OCI-LY3 (cell line): Measurements from ENCODE around the gene PIK3C2B.

Source experiments
- H2AFZ ChIP-seq: fragments of 200-600, 300-600 bp; shearing (Covaris generic); 2 replicates; pipeline ENCODE4 v1.6.0; 2014; ENCODE audit warnings: antibody characterized with exemption, low read depth, low read length
- H3K27ac ChIP-seq: fragments of 200-600, 300-600 bp; sonication (generic); 2 replicates; pipeline ENCODE4 v1.5.1; 2014; ENCODE audit warnings: mild to moderate bottlenecking, low read length, moderate library complexity, mixed read lengths
- H3K27me3 ChIP-seq: fragments of 200-600, 300-600 bp; sonication (generic); 2 replicates; pipeline ENCODE4 v1.6.1; 2014; ENCODE audit warnings: low read depth, low read length, mixed read lengths
- H3K36me3 ChIP-seq: fragments of 200-600, 300-600 bp; sonication (generic); replicated peaks from 2 replicates; pipeline ENCODE3; 2014; ENCODE audit warnings: low read depth, low read length, mixed read lengths
- H3K4me1 ChIP-seq: fragments of 300-600, 200-600 bp; sonication (generic); 2 replicates; pipeline ENCODE4 v1.6.1; 2014; ENCODE audit warnings: low read length, mixed read lengths
- H3K4me2 ChIP-seq: fragments of 200-600, 300-600 bp; sonication (generic); 2 replicates; pipeline ENCODE4 v1.6.1; 2014; ENCODE audit warnings: low read length, mixed read lengths
- H3K4me3 ChIP-seq: fragments of 300-600, 200-600 bp; sonication (generic); 2 replicates; pipeline ENCODE4 v1.5.1; 2014; ENCODE audit warnings: antibody characterized with exemption, mild to moderate bottlenecking, low read length, moderate library complexity
- H3K79me2 ChIP-seq: fragments of 300-600, 200-600 bp; shearing (Covaris generic); 2 replicates; pipeline ENCODE4 v1.6.1; 2014; ENCODE audit warnings: mild to moderate bottlenecking, low read length, mixed read lengths
- H3K9ac ChIP-seq: fragments of 300-600, 200-600 bp; shearing (Covaris generic); 2 replicates; pipeline ENCODE4 v1.6.0; 2014; ENCODE audit warnings: mild to moderate bottlenecking, low read length, moderate library complexity
- H3K9me3 ChIP-seq: fragments of 200-600, 300-600 bp; shearing (Covaris generic); 2 replicates; pipeline ENCODE4 v1.6.1; 2014; ENCODE audit warnings: low read length, mixed read lengths; ENCODE audit not compliant: insufficient read depth
- H4K20me1 ChIP-seq: fragments of 200-600, 300-600 bp; sonication (generic); 2 replicates; pipeline ENCODE4 v1.6.1; 2016; ENCODE audit warnings: low read length, mixed read lengths; ENCODE audit not compliant: insufficient read depth
- CTCF ChIP-seq: fragments of 200-600, 300-600 bp; sonication (generic); IDR thresholded peaks from 2 replicates; pipeline ENCODE4 v1.5.1; 2014; ENCODE audit warnings: antibody characterized with exemption, low read length, low read depth
- EZH2phosphoT487 ChIP-seq: fragments of 200-600 bp; shearing (Covaris generic); IDR thresholded peaks from 2 replicates; pipeline ENCODE4 v1.6.1; 2018; ENCODE audit warnings: antibody characterized with exemption, mixed run types, low read depth

The PIK3C2B gene

GRCh38 chr1:204447190-204447589, 47.4 kb downstream of the PIK3C2B start:
- Histone ChIP-seq H3K9ac (no peak overlapping the region), H3K27ac (no peak overlapping the region), H3K79me2 (no peaks in the 10 kb centered on the region), H3K36me3 (peaks cover 55% of the 10 kb centered on the region), H3K27me3 (no peaks in the 10 kb centered on the region), H3K9me3 (no peaks in the 10 kb centered on the region), H3K4me1 (peaks cover 53% of the 10 kb centered on the region), H2AFZ (no peak overlapping the region), H3K4me2 (no peak overlapping the region), H4K20me1 (no peaks in the 10 kb centered on the region), H3K4me3 (no peak overlapping the region)
- TF ChIP-seq CTCF: no peak

- no peak overlapping the region for H2AFZ ChIP-seq
- no peak overlapping the region for H3K9ac ChIP-seq
- peaks cover 46% of the 10 kb centered on the region for H3K4me1 ChIP-seq
- no peak overlapping the region for H3K27ac ChIP-seq
- H3K36me3 ChIP-seq: peaks cover 53% of the 10 kb centered on the region
- H4K20me1 ChIP-seq: no peaks in the 10 kb centered on the region
- H3K27me3 ChIP-seq: no peaks in the 10 kb centered on the region
- H3K9me3 ChIP-seq: no peaks in the 10 kb centered on the region
- H3K4me2 ChIP-seq: 0 out of 2 replicates have a peak overlapping the region, but pooled peaks have one; percentile 0
- TF ChIP-seq CTCF: peak; percentile 80
- no peak for TF ChIP-seq EZH2phosphoT487
- H3K4me3 ChIP-seq: no peak overlapping the region
- H3K79me2 ChIP-seq: no peaks in the 10 kb centered on the region
Observed at GRCh38 chr1:204446413-204447111, 48.0 kb downstream of the PIK3C2B start.

GRCh38 chr1:204445860-204446412, 48.7 kb downstream of the PIK3C2B start:
- peaks cover 55% of the 10 kb centered on the region for H3K36me3 ChIP-seq
- H3K27ac ChIP-seq: no peak overlapping the region
- H3K4me1 ChIP-seq: peaks cover 40% of the 10 kb centered on the region
- no peak overlapping the region for H3K9ac ChIP-seq
- H3K79me2 ChIP-seq: no peaks in the 10 kb centered on the region
- H4K20me1 ChIP-seq: no peaks in the 10 kb centered on the region
- H3K4me2 ChIP-seq: 0 out of 2 replicates have a peak overlapping the region, but pooled peaks have one; percentile 0
- no peaks in the 10 kb centered on the region for H3K27me3 ChIP-seq
- no peaks in the 10 kb centered on the region for H3K9me3 ChIP-seq
- no peak overlapping the region for H2AFZ ChIP-seq
- no peak overlapping the region for H3K4me3 ChIP-seq
- TF ChIP-seq CTCF (peak; percentile 56), EZH2phosphoT487 (no peak)
